ENCODE results near the gene CLIC3.

CLIC3 gene

DNA sequence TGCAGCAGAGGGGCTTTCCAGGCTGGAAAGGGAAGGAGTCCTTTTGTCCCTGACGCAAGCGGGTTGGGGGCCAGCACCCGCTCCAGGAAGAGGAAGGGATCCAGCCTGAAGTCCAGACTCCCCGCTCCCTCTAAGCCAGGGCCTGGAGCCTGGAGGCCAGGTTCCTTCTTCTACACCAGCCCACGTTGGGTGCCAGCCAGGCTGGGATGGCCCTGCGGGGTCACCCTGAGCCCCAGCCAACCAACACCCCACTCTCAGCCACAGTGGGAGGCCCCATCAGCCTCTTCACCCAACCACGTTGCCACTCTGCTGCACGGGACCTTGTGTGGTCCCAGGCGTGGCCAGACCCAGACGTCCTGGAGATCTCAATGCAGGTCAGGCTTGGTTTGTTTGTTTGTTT, 36.5 kb upstream of the CLIC3 start:
- in situ Hi-C loops (cut with HindIII; ENCODE audit: low sequenced_read_pairs): loop anchor here (25.0 kb wide), 1 partner anchor 221 kb away; the partner anchor contains the start of gene RABL6

- in situ Hi-C loops (cut with HindIII; ENCODE audit: low sequenced_read_pairs): loop anchor here (25.0 kb wide), 1 partner anchor 220 kb away; the partner anchor contains the start of gene RABL6
These were observed 35.7 kb upstream of the CLIC3 start, which contains the start of gene FUT7 for GRCh38 chr9:137031904-137032640. FUT7 (minus strand) TSS chr9:137032088; CDS start chr9:137031991, 97 bp downstream.

DNA sequence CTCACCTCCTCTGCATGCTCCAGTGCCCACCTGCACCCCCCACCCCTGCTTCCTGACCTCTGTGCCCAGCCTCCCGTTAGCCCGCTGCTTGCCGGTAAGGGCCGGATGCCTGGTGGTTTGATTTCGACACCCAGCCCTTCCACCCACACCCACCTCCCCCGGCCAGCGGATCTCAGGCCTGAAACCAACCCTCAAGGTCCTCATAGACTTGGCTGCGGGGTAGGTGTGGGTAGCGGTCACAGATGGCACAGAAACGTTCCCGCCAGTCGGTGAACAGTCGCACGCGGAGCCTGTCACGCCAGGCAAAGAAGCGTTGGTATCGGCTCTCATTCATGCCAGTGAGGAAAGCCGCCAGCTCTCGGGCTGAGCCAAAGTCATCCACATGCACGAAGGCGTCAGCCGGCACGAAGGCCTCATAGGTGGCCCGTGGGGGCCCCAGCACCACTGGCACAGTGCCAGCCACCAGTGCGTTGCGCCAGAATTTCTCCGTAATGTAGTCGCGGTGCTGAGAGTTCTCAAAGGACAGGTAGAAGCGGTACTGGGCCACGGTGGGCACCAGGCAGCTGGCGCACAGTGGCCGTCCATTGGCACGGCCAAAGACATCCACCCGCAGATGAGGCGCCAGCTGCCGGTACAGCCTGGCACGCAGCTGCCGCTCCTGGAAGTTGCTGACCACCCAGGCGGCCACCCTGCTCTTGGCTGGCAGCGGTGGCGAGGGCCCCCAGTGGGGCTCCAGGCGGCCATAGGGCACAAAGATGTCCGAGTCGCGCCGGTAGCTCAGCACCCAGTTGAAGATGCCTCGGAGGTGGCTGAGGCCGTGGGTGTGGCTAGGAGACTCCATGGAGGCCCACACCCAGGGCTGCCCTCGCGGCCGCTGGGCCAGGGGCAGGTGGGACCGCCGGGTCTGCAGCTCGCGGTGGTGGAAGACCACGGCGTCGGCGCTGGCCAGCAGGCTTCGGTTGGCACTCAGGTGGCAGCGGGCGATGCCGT, 34.5 kb upstream of the CLIC3 start:
- in situ Hi-C loops (cut with HindIII; ENCODE audit: low sequenced_read_pairs): loop anchor here (25.0 kb wide), 1 partner anchor 219 kb away; the partner anchor contains the start of gene RABL6

GRCh38 chr9:137030006-137030405, 33.6 kb upstream of the CLIC3 start:
- in situ Hi-C loops (cut with HindIII; ENCODE audit: low sequenced_read_pairs): loop anchor here (25.0 kb wide), 1 partner anchor 218 kb away; the partner anchor contains the start of gene RABL6

DNA sequence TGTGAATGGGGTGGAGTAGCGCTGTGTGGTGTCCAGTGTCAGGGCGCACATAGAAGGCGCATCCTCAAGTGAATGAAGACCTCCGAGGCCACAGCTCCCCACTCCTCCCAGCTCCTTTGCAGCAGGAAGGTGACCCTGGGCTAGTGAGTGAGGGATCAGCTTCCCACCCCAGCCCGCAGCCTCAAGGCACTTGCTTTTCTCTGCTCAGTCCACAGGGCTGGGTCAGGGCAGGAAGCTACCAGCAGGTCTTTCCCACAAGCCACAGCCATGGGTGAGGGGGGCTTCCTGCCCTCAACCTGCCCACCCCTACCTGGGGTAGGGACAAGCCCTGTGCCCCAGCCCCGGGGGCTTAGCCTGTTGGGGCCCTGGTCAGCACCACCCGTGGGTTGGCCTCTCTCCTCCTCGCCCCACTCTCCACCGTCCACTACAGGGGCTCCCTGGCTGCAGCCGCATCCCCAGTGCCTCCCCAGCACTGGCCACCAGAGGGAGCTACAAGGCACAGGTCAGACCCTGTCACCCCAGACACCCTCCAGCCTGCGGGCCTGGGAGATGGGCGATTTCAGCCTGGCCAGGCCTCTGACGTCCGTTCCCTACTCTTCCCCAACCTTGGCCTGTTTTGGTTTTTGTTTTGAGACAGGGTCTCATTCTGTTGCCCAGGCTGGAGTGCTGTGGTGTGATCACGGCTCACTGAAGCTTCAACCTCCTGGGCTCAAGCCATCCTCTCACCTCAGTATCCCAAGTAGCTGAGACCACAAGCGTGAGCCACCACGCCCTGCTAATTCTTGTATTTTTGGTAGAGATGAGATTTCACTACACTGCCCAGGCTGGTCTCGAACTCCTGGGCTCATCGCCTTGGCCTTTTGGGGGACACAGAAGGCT, 32.9 kb upstream of the CLIC3 start:
- in situ Hi-C loops (cut with HindIII; ENCODE audit: low sequenced_read_pairs): loop anchor here (25.0 kb wide), 1 partner anchor 217 kb away; the partner anchor contains the start of gene RABL6

DNA sequence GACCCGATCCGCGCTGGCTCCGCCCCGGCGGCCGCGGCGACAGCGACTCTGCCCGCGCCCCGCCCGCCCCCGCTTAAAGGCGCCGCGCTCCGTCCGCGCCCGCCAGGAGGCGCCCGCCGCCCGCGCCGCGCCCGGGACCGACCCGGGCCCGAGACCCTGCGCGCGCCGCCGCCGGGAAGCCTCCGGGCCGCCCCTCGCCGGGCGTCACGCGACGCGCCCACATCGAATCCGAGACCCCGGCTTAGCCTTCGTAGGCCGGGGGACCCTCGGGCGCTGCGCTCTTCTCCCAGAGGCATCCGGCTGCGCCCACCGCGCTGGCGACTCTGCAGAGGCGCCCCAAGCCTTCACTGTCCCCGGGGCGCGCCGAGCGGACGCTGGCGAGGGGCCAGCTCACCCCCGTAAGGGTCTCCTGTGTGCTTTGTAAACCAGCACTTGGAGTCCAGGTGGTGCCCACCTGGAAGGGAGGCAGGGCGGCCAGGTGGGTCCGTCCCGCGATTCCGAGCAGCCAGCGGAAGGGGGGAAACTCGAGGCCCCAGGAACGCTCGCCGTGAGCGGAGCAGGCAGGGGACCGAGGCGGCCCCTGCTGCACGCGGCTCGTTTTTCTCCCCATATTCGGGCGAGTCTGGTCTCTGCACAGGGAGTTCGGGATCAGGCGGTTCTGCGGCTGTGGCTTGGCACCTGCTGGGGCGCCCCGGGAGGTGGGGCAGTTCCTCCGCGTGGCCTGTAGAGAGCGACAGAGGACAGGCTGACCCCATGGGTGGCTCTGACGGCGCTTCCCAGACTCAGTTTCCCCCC, 32.1 kb upstream of the CLIC3 start:
- in situ Hi-C loops (cut with HindIII; ENCODE audit: low sequenced_read_pairs): loop anchor here (25.0 kb wide), 1 partner anchor 216 kb away; the partner anchor contains the start of gene RABL6

GRCh38 chr9:137027369-137028262, 31.2 kb upstream of the CLIC3 start, which contains the start of gene ABCA2:
ABCA2 (minus strand) TSS chr9:137028237; CDS start chr9:137028140, 97 bp downstream.
- in situ Hi-C loops (cut with HindIII; ENCODE audit: low sequenced_read_pairs): loop anchor here (25.0 kb wide), 1 partner anchor 215 kb away; the partner anchor contains the start of gene RABL6

- in situ Hi-C loops (cut with HindIII; ENCODE audit: low sequenced_read_pairs): loop anchor here (25.0 kb wide), 1 partner anchor 215 kb away; the partner anchor contains the start of gene RABL6
These were observed 30.5 kb upstream of the CLIC3 start for GRCh38 chr9:137026828-137027227.

DNA sequence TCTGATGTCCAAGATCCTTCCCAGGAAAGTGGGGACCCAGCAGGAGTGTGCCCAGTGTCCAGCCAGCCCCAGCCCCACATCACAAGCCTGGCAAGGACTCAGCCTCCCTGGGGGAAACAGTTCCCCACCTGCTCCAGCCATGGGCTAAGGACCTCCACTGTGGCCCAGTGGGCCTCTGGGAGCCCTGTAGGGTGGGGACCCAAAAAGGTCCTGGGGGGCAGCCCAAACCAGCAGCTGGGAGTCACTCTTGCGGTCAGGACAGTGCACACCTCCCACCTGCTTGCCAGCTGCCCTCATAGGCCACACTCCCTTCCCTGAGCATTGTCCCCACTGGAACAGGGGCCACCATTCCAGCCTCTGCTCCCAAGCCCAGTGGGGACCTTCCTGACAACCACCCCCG, 30.0 kb upstream of the CLIC3 start:
- in situ Hi-C loops (cut with HindIII; ENCODE audit: low sequenced_read_pairs): loop anchor here (25.0 kb wide), 1 partner anchor 214 kb away; the partner anchor contains the start of gene RABL6

DNA sequence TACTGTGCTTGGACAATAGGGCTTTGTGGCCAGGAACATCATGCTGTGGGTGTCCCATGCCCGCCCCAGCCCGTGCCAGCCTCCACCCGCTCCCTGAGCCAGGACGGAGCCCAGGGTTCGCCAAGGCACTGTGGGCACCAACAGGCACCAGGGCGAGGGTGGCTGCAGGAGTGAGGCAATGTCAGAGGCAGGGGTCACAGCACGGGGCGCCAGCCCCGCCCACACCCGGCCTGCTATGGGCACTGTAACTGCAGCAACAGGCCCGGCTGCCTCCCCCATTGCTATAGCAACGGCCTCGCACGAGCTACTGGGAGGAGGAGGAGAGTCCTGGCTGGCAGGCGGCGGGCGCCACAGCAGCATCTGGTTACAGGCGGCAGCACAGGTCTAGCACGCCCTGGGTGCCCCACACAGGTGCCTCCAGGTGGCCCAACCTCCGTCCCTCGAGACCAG, 29.2 kb upstream of the CLIC3 start:
- in situ Hi-C loops (cut with HindIII; ENCODE audit: low sequenced_read_pairs): loop anchor here (25.0 kb wide), 1 partner anchor 213 kb away; the partner anchor contains the start of gene RABL6

DNA sequence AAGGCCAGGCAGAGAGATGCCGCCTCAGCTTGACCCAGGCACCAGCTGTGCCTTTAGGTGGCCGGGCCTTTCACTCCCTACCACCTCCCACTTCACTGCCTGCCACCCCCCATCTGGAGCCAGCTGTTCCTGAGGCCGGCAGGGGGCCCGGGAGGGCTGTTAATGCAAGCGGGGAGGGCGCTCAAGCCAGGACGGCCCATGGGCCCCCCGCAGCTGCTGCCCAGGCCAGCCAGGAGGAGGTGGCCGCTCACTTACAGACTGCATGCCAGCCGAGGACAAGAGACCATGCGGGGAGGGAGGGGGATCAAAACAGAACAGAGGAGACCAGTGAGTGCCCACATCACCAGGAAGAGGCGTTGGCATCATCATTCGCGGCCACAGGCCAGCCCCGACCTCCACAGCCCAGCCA, 27.2 kb upstream of the CLIC3 start:
- in situ Hi-C loops (cut with HindIII; ENCODE audit: low sequenced_read_pairs): no loop called here

GRCh38 chr9:137023157-137023556, 26.8 kb upstream of the CLIC3 start:
- in situ Hi-C loops (cut with HindIII; ENCODE audit: low sequenced_read_pairs): no loop called here

- in situ Hi-C loops (cut with HindIII; ENCODE audit: low sequenced_read_pairs): no loop called here
These were observed 26.3 kb upstream of the CLIC3 start for GRCh38 chr9:137022662-137023008.

DNA sequence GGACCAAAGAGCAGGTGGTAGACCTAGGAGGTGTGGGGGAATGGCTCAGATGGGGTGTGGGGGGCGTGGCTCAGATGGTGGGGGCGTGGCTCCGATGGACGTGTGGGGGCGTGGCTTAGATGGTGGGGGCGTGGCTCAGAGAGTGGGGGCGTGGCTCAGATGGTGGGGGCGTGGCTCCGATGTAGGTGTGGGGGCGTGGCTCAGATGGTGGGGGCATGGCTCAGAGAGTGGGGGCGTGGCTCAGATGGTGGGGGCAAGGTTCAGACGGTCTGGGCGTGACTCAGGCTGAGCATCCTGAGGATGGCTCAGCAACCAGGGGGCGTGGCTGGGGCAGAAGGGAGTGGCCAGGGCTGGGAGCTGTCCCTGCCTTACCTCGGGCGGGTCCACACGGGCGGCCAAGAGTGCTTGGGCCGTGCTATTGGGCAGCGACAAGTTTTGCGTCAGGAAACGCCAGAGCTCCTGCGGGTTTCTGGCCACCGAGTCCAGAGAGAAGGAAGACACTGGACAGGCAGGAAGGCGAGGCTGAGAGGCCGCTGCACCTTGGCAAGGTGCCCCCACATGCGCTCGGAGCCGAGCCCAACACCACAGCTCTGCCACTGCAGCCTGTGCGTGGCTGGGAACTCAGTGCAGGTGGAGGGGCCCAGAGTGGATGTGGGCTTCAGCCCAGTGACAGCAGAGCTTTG, 25.8 kb upstream of the CLIC3 start:
- in situ Hi-C loops (cut with HindIII; ENCODE audit: low sequenced_read_pairs): no loop called here

DNA sequence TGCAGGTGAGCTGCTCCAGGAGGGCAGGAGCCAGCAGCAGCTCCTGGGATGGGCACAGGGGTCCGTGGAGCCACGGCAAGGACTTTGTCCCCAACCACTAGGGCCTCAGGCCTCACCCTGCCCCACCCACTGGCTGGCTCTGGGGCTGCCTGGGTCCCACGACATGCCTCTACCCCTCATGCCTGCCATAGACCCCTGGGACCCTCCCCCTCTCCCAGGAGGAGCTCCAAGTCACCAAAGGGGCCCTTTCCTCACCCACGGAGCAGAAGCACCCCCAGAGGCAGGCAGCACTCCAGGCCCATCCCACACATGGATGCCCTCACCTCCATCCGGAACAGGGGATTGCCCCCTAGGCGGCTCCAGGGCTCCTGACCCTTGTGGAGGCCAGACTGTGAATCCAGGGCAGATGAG, 25.2 kb upstream of the CLIC3 start:
- in situ Hi-C loops (cut with HindIII; ENCODE audit: low sequenced_read_pairs): no loop called here

DNA sequence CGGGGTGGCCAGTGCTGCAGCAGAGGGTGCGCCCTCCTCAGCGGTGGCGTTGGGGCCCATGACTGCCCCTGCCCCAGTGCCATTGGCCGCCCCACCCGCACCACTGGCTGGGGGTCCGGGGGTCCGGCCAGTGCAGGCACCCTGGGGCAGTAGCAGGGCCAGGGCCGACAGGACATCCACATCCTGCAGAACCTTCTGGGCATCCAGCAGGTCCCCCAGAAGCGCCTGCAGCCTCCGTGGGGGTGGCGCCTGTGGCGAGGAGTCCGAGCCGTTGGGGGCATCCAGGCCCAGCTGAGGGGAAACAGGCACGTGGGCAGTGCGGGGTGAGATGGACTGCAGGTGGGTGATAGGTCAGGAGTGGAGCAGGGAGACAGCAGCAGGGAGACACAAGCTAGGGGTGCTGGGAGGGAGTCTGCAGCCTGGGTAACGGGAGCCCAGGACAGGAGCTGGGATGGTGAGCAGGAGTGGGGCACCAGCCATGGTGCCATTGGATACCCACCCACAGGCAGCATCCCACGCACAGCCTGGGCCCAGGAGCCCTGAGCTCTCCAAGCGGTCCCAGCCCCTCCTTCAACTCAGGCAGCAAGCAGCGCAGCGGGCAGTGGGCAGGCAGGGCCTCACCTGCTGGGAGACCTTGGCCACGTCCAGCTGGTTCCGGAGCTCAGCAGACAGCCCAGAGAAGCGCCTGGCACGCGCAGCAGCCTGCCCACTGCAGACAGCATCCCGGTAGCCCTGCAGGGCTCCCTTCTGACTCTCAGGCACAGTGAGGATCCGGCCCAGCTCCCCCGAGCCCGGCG, 24.6 kb upstream of the CLIC3 start:
- in situ Hi-C loops (cut with HindIII; ENCODE audit: low sequenced_read_pairs): no loop called here
